ENCODE results near the gene EMC10.
"Not testable (repeated sequence)": the region's sequence is repeated elsewhere in the genome, so short reads cannot be mapped to it uniquely, and the experiment has no call there.

- TF ChIP-seq REST (IDR thresholded peaks at IDR 0.05); SP1 (IDR thresholded peaks at IDR 0.05); CTCF (IDR thresholded peaks at IDR 0.05; ENCODE audit: low read depth, low read length, missing input control); ATF3 (IDR thresholded peaks at IDR 0.05); MAX (IDR thresholded peaks at IDR 0.05); TAF1 (conservative IDR thresholded peaks at IDR 0.05); ZBTB33 (IDR thresholded peaks at IDR 0.05); RXRA (IDR thresholded peaks at IDR 0.05); GABPA (IDR thresholded peaks at IDR 0.05 in 1 of 2, conservative IDR thresholded peaks at IDR 0.05 in 1 of 2); YY1 (IDR thresholded peaks at IDR 0.05); HNF4A (conservative IDR thresholded peaks at IDR 0.05): not testable (repeated sequence)
These were observed 51.7 kb downstream of the EMC10 start for GRCh38 chr19:50528052-50528451.
